Measurements from ENCODE around the gene ZNF862. TPM values are rescaled to one million over a fixed set of nuclear protein-coding genes. Genes with fewer than 3 reads are reported as not detected.

Gene ZNF862
- 30.5 and 32.3 TPM in 2 replicates for total RNA-seq

DNA sequence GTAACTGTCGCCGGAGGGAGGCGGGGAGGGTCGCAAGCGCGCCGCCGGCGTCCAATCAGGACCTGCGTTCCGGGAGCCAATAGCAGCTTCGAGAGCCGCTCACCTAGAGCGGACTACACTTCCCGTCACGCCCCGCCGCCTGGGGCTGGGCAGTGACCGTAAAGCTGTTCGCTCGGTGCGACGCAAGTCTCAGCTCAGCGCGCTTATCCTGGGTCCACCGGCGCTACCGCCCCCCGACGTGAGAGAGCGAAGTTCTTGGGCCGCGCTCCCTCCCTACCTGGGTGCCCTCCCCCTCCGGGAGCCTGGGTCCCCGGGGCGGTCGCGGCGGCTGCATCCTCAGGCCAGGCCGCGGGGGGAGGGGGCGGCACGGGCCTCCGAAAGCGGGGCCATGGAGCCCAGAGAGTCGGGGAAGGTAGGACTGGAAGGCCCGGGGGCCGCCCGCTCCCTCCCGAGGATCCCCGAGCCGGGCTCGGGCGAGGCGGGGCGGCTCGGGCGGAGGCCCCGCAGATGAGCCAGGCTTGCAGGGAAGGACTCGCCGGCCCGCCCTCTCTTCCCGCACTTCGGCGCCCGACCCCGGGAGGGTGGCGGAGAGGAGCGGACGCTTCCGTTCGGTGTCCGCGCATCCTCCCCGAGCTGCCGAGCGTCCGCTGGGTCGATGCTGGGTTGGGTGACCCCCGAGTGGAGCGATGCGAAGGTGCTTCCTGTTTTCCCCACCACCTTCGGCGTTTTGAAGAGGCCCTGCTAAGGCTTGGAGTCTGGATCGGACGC is at the start of gene ZNF862:
ZNF862 (plus strand) TSS at position 152 of the 768 bp plus-strand sequence; CDS start at position 389, 237 bp downstream.
- intact Hi-C loops (cut with micrococcal nuclease) = loop anchor here (1.0 to 10.0 kb wide), 18 partner anchors 18 to 1242 kb away; partner anchors contain the start of genes ABCB8, ACTR3C, ATP6V0E2 and EZH2

DNA sequence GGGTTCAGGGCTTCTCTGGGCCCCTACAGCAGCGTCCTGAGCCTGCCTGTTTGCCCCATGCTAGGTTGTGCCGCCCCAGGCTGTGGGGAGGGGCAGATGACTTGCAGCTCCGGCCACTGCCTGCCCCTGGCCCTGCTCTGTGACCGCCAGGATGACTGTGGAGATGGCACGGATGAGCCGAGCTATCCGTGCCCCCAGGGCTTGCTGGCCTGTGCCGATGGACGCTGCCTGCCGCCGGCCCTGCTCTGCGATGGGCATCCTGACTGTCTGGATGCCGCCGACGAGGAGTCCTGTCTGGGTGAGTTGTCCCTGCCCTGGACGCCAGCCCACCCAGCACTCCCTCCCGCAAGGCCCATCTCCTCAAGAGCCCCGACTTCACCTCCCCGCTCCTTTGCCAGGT is 49.1 kb upstream of the ZNF862 start:
- intact Hi-C loops (cut with micrococcal nuclease) = no loop called here

DNA sequence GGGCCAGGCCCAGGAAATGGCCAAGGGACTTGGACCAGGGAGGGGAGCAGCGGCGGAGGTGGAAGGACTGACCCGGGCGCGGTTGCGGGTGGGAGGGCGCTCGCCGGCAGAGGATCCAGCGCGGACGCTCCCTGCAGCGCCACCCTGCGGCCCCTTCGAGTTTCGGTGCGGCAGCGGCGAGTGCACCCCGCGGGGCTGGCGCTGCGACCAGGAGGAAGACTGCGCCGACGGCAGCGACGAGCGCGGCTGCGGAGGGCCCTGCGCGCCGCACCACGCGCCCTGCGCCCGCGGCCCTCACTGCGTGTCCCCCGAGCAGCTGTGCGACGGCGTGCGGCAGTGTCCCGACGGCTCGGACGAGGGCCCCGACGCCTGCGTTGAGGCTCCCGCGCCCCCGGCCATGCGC is 48.0 kb upstream of the ZNF862 start:
- intact Hi-C loops (cut with micrococcal nuclease) = no loop called here

DNA sequence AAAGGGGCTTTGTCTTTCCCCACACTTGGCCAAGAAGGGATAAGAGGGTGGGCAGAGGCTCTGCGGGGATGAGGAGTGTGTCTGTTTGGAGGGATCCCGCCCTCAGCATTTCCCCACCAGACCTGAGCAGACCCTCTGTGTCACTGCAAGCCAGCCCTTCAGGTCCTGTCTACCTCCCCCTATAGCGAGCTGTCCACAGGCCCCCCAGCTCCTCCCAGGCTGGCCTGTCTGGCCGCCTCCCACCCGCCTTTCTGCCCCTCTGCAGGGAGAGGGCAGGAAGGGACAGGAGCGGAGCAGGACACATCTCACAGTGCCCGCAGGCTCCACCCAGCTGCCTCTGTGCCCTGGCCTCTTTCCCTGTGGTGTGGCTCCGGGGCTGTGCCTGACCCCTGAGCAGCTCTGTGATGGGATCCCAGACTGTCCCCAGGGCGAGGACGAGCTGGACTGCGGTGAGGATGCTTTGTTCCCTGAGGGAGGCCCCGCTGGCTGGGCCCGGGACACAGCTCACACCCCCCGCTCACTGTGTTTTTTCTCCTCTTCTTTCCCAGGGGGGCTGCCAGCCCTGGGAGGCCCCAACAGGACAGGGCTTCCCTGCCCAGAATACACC is 47.3 kb upstream of the ZNF862 start:
- intact Hi-C loops (cut with micrococcal nuclease) = no loop called here

DNA sequence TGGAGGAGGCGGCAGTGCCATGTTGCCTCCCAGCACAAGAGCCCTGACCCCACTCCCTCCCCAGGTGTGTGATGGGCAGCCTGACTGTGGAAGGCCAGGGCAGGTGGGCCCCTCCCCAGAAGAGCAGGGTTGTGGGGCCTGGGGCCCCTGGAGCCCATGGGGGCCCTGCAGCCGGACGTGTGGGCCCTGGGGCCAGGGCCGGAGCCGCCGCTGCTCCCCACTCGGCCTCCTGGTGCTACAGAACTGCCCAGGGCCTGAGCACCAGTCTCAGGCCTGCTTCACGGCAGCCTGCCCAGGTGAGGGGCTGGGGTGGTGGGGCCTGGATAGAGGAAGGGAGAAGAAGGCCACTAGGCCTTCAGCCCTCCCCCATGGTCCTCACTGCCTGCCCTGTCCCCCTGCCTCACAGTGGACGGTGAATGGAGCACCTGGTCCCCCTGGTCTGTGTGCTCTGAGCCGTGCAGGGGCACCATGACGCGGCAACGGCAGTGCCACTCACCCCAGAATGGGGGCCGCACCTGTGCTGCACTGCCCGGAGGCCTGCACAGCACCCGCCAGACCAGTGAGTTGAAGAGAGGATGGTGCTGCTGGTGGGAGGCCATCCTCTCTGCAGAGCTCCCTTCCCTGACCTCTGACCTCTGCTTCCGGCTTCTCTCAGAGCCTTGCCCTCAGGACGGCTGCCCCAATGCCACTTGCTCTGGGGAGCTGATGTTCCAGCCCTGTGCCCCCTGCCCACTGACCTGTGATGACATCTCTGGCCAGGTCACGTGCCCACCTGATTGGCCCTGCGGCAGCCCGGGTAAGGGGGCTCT is 46.6 kb upstream of the ZNF862 start:
- intact Hi-C loops (cut with micrococcal nuclease) = no loop called here

DNA sequence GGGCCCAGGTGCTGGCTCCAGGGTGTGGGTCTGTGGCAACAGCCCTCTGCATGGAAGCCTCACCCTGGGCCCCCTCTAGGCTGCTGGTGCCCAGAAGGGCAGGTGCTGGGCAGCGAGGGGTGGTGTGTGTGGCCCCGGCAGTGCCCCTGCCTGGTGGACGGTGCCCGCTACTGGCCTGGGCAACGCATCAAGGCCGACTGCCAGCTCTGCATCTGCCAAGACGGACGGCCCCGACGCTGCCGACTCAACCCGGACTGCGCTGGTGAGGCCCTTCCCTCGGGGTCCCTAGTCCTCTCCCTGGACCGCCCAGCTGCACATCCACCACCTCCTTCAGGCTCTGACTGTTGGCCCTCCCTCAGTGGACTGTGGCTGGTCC is 46.0 kb upstream of the ZNF862 start:
- intact Hi-C loops (cut with micrococcal nuclease) = no loop called here

DNA sequence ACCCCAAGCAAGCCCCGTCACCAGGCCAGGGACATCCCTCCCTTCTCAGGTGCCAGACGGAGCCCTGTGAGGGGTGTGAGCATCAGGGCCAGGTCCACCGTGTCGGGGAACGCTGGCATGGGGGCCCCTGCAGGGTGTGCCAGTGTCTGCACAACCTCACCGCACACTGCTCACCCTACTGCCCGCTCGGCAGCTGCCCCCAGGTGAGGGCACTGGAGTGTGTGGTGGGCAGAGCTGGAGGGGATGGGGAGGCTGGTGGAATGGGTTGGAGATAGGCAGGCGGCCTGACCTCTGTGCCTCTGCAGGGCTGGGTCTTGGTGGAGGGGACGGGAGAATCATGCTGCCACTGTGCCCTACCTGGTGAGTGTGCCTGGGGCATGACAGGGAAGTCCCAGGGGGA is 44.9 kb upstream of the ZNF862 start:
- intact Hi-C loops (cut with micrococcal nuclease) = no loop called here

DNA sequence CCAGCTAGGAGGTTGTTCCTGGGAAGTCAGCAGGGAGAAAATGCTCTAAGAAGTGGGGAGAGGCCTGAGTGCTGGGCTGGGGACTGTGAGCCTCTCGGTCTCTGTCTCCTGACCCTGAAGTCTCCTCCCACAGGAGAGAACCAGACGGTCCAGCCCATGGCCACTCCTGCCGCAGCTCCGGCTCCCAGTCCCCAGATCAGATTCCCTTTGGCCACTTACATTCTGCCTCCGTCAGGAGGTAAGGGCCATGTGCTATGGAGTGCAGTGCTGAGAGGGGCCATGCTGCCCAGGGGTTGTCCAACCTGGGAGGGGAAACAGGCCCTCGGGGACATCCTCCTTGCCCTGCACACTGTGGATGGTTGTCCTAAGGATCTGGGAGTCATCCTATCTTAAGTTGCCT is 43.5 kb upstream of the ZNF862 start:
- intact Hi-C loops (cut with micrococcal nuclease) = no loop called here

DNA sequence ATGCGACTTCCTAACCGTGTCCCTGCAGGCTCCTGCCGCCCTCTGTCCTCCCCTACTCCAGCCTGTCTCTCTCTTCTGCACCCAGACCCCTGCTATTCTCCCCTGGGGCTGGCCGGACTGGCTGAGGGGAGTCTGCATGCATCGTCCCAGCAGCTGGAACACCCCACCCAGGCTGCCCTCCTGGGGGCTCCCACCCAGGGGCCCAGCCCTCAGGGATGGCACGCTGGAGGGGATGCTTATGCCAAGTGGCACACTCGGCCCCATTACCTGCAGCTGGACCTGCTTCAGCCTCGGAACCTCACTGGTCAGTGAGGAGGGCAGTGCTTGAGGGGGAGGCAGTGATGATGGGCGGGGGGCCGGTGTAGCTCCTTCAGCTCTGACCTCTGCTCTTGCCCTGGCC is 43.0 kb upstream of the ZNF862 start:
- intact Hi-C loops (cut with micrococcal nuclease) = no loop called here

DNA sequence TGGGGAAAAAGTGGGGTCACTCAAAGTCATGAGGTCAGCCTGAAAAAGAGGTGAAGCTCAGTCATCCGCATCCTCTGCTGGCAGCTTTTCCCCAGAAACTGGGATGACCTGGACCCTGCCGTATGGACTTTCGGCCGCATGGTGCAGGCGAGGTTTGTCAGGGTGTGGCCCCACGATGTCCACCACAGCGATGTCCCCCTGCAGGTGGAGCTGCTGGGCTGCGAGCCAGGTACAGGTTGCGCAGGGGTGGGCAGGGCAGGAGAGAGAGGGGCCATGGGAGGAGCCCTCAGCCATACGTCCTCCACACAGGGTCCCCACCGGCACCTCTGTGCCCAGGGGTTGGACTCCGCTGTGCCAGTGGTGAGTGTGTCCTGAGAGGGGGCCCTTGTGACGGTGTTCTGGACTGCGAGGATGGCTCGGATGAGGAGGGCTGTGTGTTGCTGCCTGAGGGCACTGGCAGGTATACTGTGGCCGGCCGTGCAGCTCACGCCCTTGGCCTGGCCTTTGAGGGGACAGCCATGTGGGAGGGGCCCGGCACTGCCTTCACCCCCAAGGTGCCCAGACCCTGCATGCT is 41.8 kb upstream of the ZNF862 start:
- intact Hi-C loops (cut with micrococcal nuclease) = no loop called here

DNA sequence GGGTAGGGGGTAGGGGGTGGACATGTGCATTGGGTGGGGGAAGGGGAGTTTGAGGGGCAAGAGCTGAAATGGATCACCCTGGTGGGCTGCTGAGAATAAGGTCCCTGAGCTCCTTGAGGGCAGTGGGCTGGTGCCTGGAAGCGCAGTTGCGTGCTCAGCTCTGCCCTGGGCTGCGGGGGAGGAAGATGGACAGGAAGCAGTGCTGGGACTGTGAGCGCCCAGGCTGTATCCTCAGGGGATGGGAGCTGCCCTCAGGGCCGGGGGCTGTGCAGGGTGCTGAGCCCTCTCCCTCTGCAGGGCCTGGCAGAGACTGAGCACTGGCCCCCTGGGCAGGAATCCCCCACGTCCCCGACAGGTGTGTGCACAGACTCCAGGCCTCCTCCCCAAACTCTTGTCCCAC is 40.4 kb upstream of the ZNF862 start:
- intact Hi-C loops (cut with micrococcal nuclease) = no loop called here

DNA sequence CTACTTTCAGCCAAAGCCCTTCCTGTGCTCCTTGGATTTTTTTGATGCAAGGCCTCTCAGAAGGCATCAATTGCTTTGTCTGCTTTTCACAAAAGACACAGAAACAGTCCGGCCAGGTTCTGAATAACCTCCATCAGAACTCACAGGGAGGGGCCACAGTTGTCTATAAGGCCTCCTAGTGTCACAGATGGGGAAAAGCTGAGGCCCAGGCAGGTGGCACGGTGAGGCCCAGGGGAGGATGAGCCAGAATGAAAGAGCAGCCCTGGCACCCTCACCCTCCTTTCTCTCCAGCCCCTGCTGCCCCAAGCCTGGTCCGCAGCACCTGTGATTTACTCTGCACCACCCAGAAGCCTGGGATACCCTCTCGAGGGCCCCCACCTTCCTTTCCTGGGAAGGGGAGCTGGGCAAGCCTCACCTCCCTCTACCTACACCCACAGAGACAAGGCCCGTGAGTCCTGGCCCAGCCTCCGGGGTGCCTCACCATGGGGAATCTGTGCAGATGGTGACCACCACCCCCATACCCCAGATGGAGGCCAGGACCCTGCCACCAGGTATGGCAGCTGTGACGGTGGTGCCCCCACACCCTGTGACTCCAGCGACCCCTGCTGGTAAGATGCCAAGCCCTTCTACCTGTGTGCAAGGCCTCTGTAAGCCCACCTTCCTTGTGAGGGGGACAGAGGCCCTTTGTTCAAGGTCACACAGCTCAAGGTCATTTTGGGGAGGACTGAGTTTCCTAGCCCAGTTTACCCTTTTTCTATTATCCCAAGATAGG is 38.6 kb upstream of the ZNF862 start:
- intact Hi-C loops (cut with micrococcal nuclease) = loop anchor here (1.0 kb wide), 1 partner anchor 137 kb away; no protein-coding TSS in a partner anchor

DNA sequence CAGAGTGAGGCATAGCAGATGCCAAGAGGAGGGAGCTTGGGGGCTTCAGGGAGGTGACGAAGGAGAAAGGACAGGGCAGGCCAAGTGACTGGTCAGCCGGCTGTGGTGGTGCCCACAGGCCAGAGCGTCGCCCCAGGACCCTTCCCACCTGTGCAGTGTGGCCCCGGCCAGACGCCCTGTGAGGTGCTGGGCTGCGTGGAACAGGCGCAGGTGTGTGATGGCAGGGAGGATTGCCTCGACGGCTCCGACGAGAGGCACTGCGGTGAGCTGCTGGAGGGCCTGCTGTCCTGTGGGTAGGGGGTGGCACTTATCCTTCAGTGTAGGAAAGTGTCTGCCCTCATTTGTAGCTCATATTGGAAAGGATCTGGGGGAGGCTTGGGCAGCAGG is 38.0 kb upstream of the ZNF862 start:
- intact Hi-C loops (cut with micrococcal nuclease) = loop anchor here (1.0 kb wide), 1 partner anchor 138 kb away; no protein-coding TSS in a partner anchor

DNA sequence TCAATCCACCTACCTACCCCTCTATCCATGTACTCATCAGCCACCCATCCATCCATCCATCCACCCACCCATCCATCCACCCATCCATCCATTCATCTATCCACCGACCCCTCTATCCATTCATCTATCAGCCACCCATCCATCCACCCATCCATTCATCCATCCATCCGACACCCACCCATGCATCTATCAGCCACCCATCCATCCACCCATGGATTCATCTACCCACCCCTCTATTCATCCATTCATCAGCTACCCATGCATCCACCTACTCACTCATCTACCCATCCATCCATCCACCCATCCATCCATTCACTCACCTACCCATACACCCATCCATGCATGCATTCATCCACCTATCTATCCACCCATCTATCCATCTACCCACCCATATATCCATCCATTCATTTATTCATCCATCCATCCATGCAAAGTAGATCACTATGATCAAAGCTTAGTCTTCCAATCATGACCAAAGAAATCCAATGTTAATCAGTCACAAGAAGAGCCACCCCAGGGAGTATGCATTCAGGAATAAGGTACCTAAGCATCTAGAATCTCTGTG is 37.1 kb upstream of the ZNF862 start:
- intact Hi-C loops (cut with micrococcal nuclease) = no loop called here

DNA sequence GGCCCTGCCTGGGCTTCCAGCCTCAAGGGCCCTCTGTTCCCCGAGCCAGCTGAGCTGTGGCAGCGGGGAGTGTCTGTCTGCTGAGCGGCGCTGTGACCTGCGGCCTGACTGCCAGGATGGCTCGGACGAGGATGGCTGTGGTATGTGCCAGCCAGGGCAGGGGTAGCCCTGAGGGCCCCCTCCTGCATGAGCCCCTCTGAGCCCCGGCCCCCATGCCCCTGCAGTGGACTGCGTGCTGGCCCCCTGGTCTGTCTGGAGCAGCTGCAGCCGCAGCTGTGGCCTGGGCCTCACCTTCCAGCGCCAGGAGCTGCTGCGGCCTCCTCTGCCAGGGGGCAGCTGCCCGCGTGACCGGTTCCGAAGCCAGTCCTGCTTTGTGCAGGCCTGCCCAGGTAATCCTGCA is 36.4 kb upstream of the ZNF862 start:
- intact Hi-C loops (cut with micrococcal nuclease) = no loop called here

DNA sequence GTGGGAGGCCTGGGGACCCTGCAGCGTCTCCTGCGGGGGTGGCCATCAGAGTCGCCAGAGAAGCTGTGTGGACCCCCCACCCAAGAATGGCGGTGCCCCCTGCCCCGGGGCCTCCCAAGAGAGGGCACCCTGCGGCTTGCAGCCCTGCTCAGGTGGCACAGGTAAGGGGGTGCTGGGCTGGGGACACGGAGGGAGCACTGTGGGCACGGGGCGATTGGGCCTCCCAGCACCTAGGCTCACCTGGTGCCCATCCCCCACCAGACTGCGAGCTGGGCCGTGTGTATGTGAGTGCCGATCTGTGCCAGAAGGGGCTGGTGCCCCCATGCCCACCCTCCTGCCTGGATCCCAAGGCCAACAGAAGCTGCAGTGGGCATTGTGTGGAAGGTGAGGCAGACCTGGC is 35.2 kb upstream of the ZNF862 start:
- intact Hi-C loops (cut with micrococcal nuclease) = no loop called here

DNA sequence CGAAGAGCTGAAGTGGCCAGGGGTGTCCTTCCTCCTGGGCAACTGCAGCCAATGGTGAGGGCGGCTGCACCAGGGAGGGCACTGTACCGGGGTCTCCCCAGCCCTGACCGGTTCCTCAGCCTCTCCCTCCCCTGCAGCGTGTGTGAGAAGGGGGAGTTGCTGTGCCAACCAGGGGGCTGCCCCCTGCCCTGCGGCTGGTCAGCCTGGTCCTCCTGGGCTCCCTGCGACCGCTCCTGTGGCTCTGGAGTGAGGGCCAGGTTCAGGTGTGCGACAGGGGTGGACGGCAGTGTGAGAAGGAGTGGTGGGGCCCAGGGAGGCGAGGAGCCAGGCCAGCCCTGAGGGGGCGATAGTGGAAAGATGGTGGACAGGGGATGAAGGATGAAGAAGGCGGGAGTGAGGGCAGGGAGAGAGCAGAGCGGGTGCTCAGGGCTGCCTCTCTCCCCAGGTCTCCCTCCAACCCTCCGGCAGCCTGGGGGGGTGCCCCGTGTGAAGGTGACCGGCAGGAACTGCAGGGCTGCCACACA is 34.6 kb upstream of the ZNF862 start:
- intact Hi-C loops (cut with micrococcal nuclease) = no loop called here

DNA sequence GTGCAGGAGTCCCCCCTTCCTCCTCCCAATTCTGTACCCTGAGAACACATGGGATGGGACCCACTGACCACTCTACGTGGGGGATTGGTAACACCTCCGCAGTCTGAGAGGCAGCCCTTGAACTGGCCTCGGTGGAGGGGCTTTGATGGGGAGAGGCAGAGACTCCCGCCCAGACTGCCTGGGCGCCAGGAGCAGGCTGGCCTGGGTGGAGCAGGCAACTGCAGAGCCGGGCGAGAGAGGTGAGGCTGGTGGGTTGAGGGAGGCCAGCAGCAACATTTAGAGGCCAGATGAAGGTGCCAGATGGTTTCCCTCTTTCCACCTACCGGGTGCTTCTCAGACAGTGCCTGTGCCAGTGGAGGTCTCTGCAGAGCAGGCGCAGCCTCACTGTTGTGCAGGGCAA is 34.1 kb upstream of the ZNF862 start:
- intact Hi-C loops (cut with micrococcal nuclease) = no loop called here

DNA sequence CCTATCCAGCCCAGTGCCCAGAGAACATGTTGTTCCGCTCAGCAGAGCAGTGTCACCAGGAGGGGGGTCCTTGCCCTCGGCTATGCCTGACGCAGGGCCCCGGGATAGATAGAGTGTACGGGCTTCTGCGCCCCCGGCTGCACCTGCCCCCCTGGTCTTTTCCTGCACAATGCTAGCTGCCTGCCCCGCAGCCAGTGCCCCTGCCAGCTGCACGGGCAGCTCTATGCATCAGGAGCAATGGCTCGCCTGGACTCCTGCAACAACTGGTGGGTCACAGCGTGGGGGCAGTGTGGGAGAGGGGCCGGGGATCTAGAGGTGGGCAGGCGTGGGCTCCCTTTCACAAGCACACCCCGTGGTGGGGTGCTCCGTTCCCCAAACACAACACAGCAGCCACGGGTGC is 31.4 kb upstream of the ZNF862 start:
- intact Hi-C loops (cut with micrococcal nuclease) = loop anchor here (2.0 to 5.0 kb wide), 3 partner anchors 64 to 471 kb away; no protein-coding TSS in a partner anchor

DNA sequence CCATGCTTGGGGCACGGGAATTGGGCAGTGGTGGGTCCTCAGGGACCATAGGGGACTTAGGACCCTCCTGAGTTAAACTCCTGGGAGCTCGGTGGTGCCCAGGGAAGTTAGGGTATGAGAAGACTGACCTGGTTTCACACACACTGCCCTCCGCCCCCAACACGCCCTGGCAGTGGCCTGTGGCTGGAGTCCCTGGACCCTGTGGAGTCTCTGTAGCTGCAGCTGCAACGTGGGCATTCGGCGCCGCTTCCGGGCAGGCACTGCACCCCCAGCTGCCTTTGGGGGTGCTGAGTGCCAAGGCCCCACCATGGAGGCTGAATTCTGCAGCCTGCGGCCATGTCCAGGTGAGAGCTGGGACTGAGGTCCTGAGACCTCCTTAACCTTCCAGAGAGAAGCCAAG is 29.9 kb upstream of the ZNF862 start:
- intact Hi-C loops (cut with micrococcal nuclease) = loop anchor here (5.0 kb wide), 1 partner anchor 469 kb away; no protein-coding TSS in a partner anchor

Measured in T-helper 1 cell treated with Interleukin-12 subunit alpha and Interleukin-12 subunit beta and Interleukin-4 antibody, amounts not matched to agents 30 ng/mL and 1 ng/mL, for 36 hours (primary cell).